Fibroblast of skin of scalp (primary cell): ENCODE measurements around the gene CIBAR2.
"Not testable (repeated sequence)": the region's sequence is repeated elsewhere in the genome, so short reads cannot be mapped to it uniquely, and the experiment has no call there.

Experiments used
- DNase-seq: peaks from one replicate; pipeline ENCODE4 v3.0.0-alpha.2; 2013

The CIBAR2 gene

GRCh38 chr16:85057948-85058347 lies 54.3 kb downstream of the CIBAR2 start:
- no peak for DNase-seq

- DNase-seq, result no peak
These were observed 54.9 kb downstream of the CIBAR2 start for GRCh38 chr16:85057212-85057889.

GRCh38 chr16:85056211-85056748 lies 56.0 kb downstream of the CIBAR2 start:
- DNase-seq, result peak; percentile 33

- DNase-seq, result peak; percentile 31
These were observed 56.6 kb downstream of the CIBAR2 start for GRCh38 chr16:85055493-85056210.

GRCh38 chr16:85054948-85055492 lies 57.3 kb downstream of the CIBAR2 start:
- no peak for DNase-seq

GRCh38 chr16:85054321-85054720 lies 58.0 kb downstream of the CIBAR2 start:
- DNase-seq, result not testable (repeated sequence)

- no peak for DNase-seq
These were observed 59.7 kb downstream of the CIBAR2 start for GRCh38 chr16:85052536-85052935.

GRCh38 chr16:85051683-85052082 lies 60.6 kb downstream of the CIBAR2 start:
- DNase-seq, result no peak

GRCh38 chr16:85051067-85051581 lies 61.1 kb downstream of the CIBAR2 start:
- no peak for DNase-seq

GRCh38 chr16:85049706-85050305 lies 62.5 kb downstream of the CIBAR2 start:
- DNase-seq, result no peak

GRCh38 chr16:85048921-85049562 lies 63.2 kb downstream of the CIBAR2 start:
- DNase-seq, result no peak
